ENCODE data around the gene KIF3B. TPM values are rescaled to one million over a fixed set of nuclear protein-coding genes. Genes with fewer than 3 reads are reported as not detected.
A peak's percentile ranks its signal among the peaks of the same experiment; 100 is the strongest.

Gene KIF3B
- total and polyA plus RNA-seq, 2 of the 13 experiments (the other 11 are each of a cell fraction or from before 2014, with no cell fraction given): 23.6 to 28.8 TPM

GRCh38 chr20:32354592-32355416, 77.4 kb downstream of the KIF3B start (continued):
- TF ChIP-seq HMGXB3 (CRISPR knock-in tag; IDR thresholded peaks at IDR 0.05; ENCODE audit: borderline replicate concordance): peak; percentile 95
- TF ChIP-seq MIXL1 (CRISPR knock-in tag; IDR thresholded peaks at IDR 0.05): 0 out of 2 replicates have a peak, but pooled peaks have one; percentile 29
- TF ChIP-seq RFXAP (CRISPR knock-in tag; IDR thresholded peaks at IDR 0.05; ENCODE audit: borderline replicate concordance): no peak
- 0 out of 2 replicates have a peak, but pooled peaks have one; percentile 36 for TF ChIP-seq ZNF574 (CRISPR knock-in tag; IDR thresholded peaks at IDR 0.05)
- no peak for TF ChIP-seq SCMH1 (CRISPR knock-in tag; IDR thresholded peaks at IDR 0.05; ENCODE audit: borderline replicate concordance)
- no peak for TF ChIP-seq ZNF879 (CRISPR knock-in tag; IDR thresholded peaks at IDR 0.05)
- TF ChIP-seq YY1 (IDR thresholded peaks at IDR 0.05; ENCODE audit: insufficient read depth, insufficient replicate concordance, low read depth, low read length): no peak
- TF ChIP-seq RARA (CRISPR knock-in tag; IDR thresholded peaks at IDR 0.05): 0 out of 2 replicates have a peak, but pooled peaks have one; percentile 25
- no peak for TF ChIP-seq ZBTB39 (CRISPR knock-in tag; IDR thresholded peaks at IDR 0.05)
- TF ChIP-seq KLF11 (CRISPR knock-in tag; IDR thresholded peaks at IDR 0.05): 0 out of 2 replicates have a peak, but pooled peaks have one; percentile 33
- no peak for TF ChIP-seq ZNF282 (IDR thresholded peaks at IDR 0.05; ENCODE audit: partially characterized antibody)
- TF ChIP-seq ZNF235 (CRISPR knock-in tag; IDR thresholded peaks at IDR 0.05; ENCODE audit: borderline replicate concordance): no peak
- TF ChIP-seq SRSF9 (IDR thresholded peaks at IDR 0.05; ENCODE audit: borderline replicate concordance, insufficient read depth, low read depth, low read length, poor library complexity, severe bottlenecking): no peak
- no peak for TF ChIP-seq CSRNP2 (CRISPR knock-in tag; conservative IDR thresholded peaks at IDR 0.05; ENCODE audit: low read depth)
- peak; percentile 3; the same call in 1 of the 2 replicates for TF ChIP-seq HINFP (CRISPR knock-in tag; IDR thresholded peaks at IDR 0.05; ENCODE audit: low read depth)
